ENCODE results near the gene UQCRH.
"Not testable (repeated sequence)": the region's sequence is repeated elsewhere in the genome, so short reads cannot be mapped to it uniquely, and the experiment has no call there.

The UQCRH gene

DNA sequence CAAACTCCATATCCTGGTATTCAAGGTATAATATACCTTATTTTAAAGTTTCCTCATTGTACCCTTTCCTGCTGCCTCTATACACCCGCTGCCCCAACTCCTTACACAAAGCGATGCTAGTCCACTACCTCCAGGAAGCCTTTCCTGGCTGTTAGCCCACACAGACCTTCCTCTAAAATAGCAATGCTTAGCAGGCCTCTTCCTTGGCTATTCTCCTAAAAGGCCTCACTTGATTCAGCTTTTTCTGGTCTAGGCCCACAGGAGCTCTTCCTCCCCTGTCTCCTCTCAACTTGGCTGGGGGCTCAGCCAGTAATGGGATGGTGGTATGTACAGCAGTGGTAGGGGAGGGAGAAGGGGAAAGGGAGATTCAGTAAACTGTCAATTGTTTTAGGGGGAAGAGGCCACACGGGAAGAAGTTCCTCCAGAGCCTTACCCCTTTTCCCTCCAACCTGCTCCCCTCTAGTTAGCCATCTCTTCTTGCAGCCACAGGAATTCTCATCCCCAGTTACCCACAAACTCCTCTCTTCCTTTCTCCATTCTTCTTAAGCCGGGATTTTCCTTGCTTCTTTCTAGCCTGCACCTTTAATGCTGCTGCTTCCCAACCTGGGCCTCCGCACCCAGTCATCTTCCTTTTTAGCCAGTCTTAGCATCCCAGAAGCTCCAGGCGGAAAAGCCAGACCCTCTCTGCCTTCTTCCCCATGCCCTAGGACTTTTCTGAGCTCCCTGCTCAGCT, 2.7 kb upstream of the UQCRH start:
- DNase-seq (ENCODE audit: low read depth in 2 of 2): no peak

DNA sequence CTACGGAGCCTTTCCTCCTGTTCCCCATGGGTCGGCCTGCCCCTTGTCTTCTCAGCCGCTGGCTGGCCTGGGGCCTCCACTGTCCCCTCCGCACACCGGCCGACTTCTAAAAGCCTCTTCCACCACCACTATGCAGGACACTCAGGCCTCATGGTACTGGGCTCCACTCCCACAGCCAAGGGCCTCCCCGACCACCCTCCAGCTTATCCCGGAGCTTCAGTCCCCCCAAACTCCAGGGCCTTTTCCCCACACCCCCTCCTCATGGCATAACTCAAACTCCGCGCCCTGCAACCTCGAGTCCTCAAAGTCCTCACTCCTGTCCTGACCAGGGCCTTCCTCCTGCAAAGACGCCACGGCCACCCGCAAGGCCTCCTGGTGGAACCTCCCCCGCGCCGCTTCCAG, 2.1 kb upstream of the UQCRH start:
- DNase-seq (ENCODE audit: low read depth in 2 of 2): no peak

DNA sequence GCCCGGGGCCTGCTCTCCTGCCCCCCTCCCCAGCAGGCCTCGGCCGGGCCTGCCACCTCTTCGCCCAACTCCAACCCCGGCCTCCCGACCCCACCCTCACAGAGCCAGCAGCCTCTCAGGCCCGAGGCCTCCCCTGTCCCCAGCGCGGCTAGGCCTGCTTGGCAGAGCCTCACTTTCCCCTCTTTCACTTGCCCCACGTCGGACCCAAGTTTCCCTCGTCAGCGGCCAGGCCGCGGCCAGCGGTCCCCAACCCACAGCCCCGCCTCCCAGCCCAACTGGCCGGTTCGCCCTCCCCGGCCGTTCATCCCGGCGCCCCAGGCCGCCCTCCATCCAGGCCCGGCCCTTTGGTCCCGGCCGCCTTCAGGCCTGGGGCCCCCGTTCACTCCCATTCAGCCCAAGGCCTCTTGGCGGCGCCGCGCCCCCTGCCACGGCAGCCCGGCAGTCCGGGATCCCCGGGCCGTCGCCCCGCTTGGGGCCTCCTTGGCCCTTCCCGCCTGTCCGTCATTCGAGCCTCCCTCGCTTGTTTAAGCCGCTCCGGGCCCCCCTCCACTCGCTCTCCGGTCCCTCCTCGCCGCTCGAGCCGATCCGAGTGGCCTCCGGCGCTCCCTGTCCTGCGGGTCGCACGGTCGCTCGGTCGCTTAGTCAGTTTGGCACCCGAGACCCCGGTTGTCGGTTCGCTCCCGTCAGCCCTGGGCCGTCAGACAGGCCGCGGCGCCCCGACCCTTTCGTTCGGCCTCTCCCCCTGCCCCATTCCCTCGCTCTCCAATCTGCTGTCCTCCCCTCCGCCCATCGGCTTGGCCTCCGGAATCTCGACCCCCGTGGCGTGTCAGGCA, 1.5 kb upstream of the UQCRH start:
- peak in 1 of 2 donors; percentile 50 for DNase-seq (ENCODE audit: low read depth in 2 of 2)

DNA sequence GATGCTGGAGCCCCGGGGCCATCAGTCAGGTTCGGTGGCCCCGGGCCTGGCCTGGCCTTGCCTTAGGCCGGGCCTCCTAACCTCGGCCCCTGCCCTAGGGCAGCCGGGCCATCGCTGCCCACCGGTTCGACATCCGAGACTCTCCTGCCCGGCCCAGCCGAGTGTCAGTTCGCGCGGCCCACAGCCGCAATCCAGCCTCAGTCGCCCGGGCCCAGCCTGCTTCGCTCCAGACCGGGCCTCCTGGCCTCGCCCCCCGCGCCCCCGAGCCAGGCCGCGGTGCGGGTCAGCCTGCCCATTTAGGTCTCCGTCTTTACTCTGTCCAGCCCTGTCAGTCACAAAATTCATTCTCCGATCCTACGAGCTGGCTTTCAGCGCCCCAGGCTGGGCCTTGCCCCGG, 859 bp upstream of the UQCRH start:
- peak in 1 of 2 donors; percentile 10 for DNase-seq (ENCODE audit: low read depth in 2 of 2)

DNA sequence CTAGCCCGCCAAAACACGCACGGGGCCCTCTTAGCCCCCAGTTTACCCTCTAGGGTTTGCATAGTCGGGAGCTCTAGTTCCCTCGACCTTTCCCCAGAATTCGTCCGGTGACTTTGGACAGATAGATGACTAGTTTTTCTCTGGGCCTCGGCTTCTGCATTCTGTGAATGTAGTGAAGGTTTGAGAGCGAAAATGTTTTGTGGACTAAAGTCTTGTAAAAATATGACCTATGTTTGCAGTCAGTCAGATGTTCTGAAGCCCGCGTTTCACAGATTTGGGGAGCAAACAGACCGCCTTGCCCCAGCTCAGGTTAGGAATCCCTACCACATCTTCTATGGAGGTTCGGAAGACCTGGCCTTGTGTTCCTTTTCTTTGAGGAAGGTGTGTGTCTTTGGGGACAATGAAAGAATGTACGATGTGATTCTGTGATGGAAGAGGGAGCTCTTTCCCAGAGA, 401 bp downstream of the UQCRH start:
- no peak for DNase-seq (ENCODE audit: low read depth in 2 of 2)

DNA sequence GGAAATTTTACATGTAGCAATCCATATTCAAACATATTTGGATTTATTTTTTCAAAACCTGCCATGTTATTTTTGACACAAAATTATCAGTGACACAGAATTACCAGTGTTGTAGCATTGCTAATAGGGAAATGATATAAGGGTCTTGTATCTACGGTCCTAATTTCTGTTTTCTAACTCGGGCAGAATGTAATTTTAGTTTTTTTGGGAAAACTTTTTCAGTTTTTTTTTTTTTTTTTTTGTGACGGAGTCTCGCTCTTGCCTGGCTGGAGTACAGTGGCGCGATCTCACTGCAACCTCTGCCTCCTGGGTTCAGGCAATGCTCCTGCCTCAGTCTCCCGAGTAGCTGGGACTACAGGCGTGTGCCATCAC, 2.6 kb downstream of the UQCRH start:
- no peak for DNase-seq (ENCODE audit: low read depth in 2 of 2)

DNA sequence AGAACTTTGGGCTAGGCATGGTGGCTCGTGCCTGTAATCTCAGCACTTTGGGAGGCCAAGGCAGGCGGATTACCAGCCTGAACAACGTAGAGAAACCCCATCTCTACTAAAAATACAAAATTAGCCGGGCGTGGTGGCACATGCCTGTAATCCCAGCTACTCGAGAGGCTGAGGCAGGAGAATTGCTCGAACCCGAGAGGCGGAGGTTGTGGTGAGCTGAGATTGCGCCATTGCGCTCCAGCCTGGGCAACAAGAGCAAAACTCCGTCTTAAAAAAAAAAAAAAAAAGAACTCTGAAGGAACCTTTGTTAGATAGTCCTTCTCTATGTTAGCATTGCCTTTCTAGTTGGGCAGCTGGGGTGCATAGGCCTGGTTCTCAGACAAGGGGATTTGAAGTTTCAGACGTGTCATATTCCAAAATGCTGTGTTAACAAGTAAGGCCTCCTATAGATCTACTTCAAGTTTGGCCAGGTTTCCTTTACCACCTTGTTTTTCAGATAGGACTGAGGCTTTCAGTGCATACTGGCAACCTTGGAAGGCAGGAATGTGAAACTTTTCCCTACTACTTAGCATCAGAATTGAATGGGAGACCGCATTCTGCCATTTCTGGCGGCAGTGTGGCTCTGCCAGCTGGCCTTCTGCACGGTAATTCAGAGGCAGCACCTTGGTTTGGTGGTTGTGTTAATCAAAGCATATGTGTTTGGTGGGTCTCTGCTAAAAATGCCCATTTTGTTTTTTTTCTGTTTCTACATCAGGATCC, 6.1 kb downstream of the UQCRH start:
- DNase-seq (ENCODE audit: low read depth in 2 of 2): no peak

DNA sequence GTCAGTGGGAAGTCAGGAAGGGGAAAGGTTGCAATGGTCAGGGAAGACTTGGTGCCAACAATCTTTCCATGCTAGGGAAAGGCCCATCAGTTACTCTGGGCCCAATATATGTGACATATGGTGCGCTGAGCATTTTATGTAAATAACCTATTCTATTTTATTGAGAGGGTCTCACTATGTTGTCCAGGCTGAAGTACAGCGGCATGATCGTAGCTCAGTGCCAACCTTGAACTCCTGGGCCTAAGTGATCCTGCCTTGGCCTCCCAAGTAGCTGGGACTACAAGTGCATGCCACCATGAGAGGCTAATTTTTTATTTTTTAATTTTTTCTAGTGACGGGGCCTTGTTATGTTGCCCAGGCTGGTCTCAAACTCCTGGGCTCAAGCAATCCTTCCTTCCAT, 6.8 kb downstream of the UQCRH start:
- no peak for DNase-seq (ENCODE audit: low read depth in 2 of 2)

DNA sequence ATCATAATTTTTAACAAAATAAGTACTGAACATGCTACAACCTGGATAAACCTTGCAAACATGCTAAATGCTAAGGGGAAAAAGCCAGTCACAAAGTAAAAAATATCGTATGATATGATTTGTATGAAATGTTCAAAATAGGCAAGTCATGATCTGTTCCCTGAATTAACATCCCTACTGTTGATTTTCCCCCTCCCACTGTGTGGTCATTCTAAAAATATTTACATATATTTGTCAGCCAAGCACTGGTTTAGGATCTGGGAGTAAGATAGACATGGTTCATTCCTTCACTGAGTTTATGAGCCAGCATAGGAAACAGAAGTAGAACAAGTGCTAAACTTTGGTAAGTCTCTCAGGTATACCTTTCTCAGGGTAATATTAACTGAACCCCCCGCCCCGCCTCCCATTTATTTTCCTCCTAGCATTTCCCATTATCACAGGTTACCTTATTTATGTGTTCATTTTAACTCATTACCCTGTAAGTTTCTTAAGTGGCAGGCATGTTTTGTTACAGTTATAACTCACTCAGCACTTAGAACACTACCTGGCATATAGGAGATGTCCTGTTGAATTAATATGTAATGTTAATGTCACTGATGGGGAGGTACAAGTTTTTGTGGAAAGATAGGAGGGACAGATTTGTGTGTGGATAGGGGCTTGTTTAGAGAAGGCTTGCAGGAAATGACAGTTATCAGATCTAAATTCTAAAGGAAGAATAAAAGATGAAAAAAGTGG, 12.3 kb downstream of the UQCRH start:
- DNase-seq (ENCODE audit: low read depth in 2 of 2): no peak

DNA sequence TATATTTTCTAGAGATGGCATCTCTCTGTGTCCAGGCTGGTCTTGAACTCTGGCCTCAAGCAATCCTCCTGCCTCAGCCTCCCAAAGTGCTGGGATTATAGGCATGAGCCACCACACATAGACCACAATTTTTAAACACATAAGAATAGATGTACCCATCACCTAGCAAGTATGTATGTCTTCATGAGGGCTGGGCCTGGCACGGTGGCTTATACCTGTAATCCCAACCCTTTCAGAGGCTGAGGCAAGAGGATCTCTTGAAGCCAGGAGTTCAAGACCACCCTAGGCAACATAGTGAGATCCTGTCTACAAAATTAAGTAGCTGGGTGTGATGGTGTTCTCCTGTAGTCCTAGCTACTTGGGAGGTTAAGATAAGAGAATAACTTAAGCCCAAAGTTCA, 13.8 kb downstream of the UQCRH start:
- no peak for DNase-seq (ENCODE audit: low read depth in 2 of 2)

DNA sequence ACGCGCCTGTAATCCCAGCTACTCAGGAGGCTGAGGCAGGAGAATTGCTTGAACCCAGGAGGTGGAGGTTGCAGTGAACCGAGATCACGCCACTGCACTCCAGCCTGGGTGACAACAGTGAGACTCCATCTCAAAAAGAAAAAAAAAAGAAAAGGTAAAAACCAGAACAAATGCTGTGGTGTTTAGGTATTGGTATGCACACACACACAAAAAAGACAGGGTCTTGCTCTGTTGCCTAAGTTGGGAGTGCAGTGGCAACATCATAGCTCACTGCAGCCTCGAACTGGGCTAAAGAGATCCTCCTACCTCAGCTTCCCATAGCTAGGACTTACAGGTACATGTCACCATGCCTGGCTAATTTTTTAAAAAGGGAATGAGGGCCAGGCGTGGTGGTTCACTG, 15.8 kb downstream of the UQCRH start:
- not testable (repeated sequence) for DNase-seq (ENCODE audit: low read depth in 2 of 2)

DNA sequence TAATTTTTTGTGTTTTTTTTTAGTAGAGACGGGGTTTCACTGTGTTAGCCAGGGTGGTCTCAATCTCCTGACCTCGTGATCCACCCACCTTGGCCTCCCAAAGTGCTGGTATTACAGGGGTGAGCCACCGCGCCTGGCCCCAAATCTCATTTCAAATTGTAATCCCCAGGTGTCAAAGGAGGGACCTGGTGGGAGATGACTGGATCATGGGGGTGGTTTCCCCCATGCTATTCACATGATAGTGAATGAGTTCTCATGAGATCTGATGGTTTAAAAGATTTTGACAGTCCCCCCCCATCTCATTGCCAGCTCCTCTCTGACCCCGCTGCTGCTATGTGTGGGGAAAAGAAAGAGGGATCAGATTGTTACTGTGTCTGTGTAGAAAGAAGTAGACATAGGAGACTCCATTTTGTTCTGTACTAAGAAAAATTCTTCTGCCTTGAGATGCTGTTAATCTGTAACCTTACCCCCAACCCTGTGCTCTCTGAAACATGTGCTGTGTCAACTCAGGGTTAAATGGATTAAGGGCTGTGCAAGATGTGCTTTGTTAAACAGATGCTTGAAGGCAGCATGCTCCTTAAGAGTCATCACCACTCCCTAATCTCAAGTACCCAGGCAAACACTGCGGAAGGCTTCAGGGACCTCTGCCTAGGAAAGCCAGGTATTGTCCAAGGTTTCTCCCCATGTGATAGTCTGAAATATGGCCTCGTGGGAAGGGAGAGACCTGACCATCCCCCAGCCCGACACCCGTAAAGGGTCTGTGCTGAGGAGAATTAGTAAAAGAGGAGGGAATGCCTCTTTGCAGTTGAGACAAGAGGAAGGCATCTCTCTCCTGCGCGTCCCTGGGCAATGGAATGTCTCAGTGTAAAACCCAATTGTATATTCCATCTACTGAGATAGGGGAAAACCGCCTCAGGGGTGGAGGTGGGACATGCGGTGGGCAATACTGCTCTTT, 16.7 kb downstream of the UQCRH start:
- DNase-seq (ENCODE audit: low read depth in 2 of 2): not testable (repeated sequence)

DNA sequence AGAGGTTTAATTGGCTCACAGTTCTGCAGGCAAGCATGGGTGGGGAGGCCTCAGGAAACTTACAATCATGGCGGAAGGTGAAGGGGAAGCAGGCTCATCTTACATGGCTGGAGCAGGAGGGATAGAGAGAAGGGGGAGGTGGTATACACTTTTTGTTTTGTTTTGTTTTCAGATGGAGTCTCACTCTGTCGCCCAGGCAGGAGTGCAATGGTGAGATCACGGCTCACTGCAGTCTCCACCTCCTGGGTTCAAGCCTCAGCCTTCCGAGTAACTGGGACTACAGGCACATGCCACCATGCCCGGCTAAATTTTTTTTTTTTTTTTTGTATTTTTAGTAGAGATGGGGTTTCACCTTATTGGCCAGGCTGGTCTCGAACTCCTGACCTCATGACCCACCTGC, 18.7 kb downstream of the UQCRH start:
- not testable (repeated sequence) for DNase-seq (ENCODE audit: low read depth in 2 of 2)

DNA sequence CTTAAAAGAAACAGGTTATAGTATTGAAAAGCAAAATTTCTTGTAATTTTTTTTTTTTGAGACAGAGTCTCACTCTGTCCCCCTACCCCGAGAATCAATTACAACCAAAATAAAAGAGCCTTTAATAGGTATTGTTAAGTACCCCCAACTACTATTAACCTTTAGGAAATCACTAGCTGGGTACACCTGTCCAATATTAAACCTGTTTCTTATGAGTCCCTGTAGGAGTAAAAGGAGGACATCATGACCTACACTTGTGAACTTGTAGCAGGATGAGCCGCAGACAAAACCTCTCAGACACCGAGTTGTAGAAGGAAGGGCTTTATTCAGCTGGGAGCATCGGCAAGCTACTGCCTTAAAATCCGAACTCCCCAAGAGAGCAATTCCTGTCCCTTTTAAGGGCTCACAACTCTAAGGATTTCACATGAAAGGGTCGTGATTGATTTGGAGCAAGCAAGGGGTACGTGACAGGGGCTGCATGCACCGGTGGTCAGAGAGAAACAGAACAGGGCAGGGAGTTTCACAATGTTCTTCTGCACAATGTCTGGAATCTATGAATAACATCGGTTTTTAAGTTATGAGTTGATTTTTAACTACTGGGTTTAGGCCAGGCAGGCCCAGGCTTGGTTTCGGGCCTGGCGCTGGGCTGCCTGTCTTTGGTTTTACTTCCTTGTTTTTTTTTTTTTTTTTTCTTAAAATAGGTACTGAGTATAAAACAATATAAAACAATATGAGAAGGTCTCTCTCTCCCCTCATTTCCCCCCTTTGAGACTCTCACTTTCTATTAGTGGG, 22.0 kb downstream of the UQCRH start:
- not testable (repeated sequence) for DNase-seq (ENCODE audit: low read depth in 2 of 2)

DNA sequence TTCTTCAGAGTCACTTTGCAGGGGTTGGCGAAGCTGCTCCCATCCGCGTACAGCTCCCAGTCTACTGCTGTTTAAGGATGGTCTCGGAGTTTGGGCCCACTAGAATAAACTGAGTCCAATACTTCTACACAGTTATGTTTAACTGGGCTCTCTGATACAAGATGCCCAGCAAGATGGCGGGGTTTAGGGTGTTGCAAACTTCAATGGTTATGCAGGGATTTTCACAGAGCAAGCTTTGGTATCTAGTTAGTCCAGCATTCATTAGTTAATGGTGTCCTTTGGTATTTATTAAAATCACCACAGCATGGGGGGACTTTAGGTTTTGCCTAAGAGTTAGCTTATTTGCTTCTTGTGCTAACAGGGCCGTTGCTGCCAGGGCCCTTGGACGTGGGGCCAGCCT, 24.7 kb downstream of the UQCRH start:
- not testable (repeated sequence) for DNase-seq (ENCODE audit: low read depth in 2 of 2)

DNA sequence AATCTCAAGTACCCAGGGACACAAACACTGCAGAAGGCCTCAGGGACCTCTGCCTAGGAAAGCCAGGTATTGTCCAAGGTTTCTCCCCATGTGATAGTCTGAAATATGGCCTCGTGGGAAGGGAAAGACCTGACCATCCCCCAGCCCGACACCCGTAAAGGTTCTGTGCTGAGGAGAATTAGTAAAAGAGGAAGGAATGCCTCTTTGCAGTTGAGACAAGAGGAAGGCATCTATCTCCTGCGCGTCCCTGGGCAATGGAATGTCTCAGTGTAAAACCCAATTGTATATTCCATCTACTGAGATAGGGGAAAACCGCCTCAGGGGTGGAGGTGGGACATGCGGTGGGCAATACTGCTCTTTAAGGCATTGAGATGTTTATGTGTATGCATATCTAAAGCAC, 26.3 kb downstream of the UQCRH start:
- DNase-seq (ENCODE audit: low read depth in 2 of 2): not testable (repeated sequence)

DNA sequence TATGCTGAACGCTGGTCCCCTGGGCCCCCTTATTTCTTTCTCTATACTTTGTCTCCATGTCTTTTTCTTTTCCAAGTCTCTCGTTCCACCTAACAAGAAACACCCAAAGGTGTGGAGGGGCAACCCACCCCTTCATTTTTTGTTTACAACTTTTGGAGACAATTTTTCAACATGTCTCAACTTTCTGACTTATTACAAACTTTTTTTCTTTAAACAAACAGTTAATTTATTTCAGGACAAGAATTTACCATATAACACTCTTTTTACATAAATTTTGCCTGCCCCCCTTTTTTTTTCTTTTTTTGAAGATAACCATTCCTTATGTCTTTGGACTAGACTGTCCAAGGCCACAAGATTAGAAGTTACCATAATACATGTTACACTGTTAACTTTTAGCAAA, 26.9 kb downstream of the UQCRH start:
- DNase-seq (ENCODE audit: low read depth in 2 of 2): not testable (repeated sequence)

DNA sequence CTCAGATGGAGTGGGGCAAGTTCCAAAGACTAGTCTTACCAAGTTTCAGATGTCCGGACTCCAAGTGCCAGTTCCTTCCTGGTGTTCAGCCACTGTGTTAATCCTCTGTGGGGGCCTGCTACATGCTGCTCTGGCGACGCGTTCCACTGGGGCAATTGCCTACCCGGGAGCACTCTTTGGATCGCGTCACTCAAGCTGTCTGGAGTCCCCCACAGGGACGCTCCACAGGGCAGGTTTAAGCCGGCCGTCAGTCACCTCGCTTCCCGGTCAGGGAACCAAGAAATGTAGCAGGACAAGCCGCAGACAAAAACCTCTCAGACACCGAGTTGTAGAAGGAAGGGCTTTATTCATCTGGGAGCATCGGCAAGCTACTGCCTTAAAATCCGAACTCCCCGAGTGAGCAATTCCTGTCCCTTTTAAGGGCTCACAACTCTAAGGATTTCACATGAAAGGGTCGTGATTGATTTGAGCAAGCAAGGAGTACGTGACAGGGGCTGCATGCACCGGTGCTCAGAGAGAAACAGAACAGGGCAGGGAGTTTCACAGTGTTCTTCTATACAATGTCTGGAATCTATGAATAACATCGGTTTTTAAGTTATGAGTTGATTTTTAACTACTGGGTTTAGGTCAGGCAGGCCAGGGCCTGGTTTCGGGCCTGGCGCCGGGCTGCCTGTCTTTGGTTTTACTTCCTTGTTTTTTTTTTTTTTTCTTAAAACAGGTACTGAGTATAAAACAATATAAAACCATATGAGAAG, 28.5 kb downstream of the UQCRH start:
- not testable (repeated sequence) for DNase-seq (ENCODE audit: low read depth in 2 of 2)

Measured in stimulated activated CD4-positive, alpha-beta T cell treated with anti-CD3 and anti-CD28 coated beads, Interleukin-1b, Interleukin-23, amount 100 ng/mL, for 4 hours (primary cell).